ENCODE measurements around the gene PARD3B. TPM values are rescaled to one million over a fixed set of nuclear protein-coding genes. Genes with fewer than 3 reads are reported as not detected.
A peak's percentile ranks its signal among the peaks of the same experiment; 100 is the strongest.

The PARD3B gene
- total RNA-seq, 2 donors from 2014 or later: 15.0 to 17.8 TPM

DNA sequence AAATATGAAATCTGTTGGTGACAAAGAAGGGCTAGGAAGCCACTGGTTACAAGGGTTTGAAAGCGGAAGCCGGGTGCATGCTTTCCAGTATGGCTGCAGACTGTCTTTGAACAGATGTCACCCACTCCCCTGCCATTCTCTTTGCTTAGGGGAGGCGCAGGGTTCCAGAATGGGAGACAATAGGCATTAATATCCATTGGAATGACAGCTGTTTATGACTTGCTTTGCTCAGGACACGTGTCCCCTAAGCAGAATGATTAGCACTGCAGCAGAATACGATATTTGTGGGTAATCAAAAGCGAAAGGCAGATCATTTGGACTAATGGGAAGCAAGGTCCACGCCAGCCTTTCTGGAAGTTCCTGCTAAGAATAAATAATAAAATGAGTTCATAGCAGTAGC lies 1111.2 kb downstream of the PARD3B start:
- no peaks in the 10 kb centered on the region for H3K36me3 ChIP-seq (replicated peaks in 1 of 2; ENCODE audit: insufficient read depth in 1 of 2, low read depth in 2 of 2)
- intact Hi-C loops (cut with DNase I): no loop called here
- no peak overlapping the region for H3K4me3 ChIP-seq
- H3K27me3 ChIP-seq: no peaks in the 10 kb centered on the region
- H3K27ac ChIP-seq: no peak overlapping the region
- 43 to 52% methylated on average over 7 of the region's 7 CpGs for WGBS, 2 donors
- DNase-seq: no peak
- no peak for TF ChIP-seq POLR2A (IDR thresholded peaks at IDR 0.05)
- TF ChIP-seq, protein P1, sequence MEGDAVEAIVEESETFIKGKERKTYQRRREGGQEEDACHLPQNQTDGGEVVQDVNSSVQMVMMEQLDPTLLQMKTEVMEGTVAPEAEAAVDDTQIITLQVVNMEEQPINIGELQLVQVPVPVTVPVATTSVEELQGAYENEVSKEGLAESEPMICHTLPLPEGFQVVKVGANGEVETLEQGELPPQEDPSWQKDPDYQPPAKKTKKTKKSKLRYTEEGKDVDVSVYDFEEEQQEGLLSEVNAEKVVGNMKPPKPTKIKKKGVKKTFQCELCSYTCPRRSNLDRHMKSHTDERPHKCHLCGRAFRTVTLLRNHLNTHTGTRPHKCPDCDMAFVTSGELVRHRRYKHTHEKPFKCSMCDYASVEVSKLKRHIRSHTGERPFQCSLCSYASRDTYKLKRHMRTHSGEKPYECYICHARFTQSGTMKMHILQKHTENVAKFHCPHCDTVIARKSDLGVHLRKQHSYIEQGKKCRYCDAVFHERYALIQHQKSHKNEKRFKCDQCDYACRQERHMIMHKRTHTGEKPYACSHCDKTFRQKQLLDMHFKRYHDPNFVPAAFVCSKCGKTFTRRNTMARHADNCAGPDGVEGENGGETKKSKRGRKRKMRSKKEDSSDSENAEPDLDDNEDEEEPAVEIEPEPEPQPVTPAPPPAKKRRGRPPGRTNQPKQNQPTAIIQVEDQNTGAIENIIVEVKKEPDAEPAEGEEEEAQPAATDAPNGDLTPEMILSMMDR (IDR thresholded peaks at IDR 0.05): no peak
- no peaks in the 10 kb centered on the region for H3K4me1 ChIP-seq
- H3K9me3 ChIP-seq: no peaks in the 10 kb centered on the region
- no peak for ATAC-seq

DNA sequence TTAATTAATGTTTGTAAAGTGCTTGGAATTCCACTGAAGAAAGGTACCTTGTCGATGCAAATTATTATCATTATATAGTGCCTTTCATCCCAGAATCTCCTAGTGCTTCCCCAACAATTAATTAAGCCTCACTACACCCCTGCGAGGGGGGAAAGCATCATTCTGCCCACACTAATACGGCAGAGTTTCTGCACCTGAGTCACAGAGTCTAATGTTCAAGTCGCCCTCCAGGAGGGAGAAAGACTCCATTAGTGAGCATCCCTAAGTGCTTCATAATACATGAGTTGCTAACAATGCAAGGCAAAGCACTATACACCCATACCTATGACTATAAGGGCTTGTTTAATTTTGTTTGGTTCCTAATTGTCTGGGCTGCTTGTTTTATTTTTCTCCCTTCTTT lies 1111.7 kb downstream of the PARD3B start:
- H3K27ac ChIP-seq: no peak overlapping the region
- WGBS, 2 donors: 34 to 42% methylated on average over 4 of the region's 4 CpGs
- H3K4me3 ChIP-seq: no peak overlapping the region
- H3K4me1 ChIP-seq: no peaks in the 10 kb centered on the region
- ATAC-seq (no peak), DNase-seq (no peak)
- TF ChIP-seq POLR2A (IDR thresholded peaks at IDR 0.05): no peak
- TF ChIP-seq, protein P1 (IDR thresholded peaks at IDR 0.05): no peak
- intact Hi-C loops (cut with DNase I): no loop called here
- no peaks in the 10 kb centered on the region for H3K9me3 ChIP-seq
- no peaks in the 10 kb centered on the region for H3K36me3 ChIP-seq (replicated peaks in 1 of 2; ENCODE audit: insufficient read depth in 1 of 2, low read depth in 2 of 2)
- no peaks in the 10 kb centered on the region for H3K27me3 ChIP-seq

DNA sequence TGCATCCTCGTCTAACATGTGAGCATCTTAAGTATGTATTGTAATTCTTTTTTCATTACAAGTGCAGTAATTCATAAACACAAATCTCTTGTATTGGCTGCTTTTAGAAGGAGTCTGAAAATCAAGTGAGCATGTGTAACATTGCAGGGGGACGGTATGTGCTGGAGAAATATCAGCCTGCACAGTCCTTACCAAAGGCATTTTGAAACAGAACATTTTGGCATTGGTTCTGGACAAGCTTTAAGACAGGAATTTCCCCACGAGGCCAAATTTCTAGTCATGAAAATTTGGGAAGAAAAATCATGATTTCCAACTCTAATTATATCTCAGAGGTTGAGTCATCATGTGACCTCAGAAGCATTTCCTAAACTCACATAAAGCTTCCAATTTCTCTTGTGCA lies 1112.3 kb downstream of the PARD3B start:
- H3K36me3 ChIP-seq (replicated peaks in 1 of 2; ENCODE audit: insufficient read depth in 1 of 2, low read depth in 2 of 2): no peaks in the 10 kb centered on the region
- H3K4me1 ChIP-seq: no peaks in the 10 kb centered on the region
- intact Hi-C loops (cut with DNase I): no loop called here
- no peaks in the 10 kb centered on the region for H3K27me3 ChIP-seq
- 53 to 64% methylated on average over 3 of the region's 3 CpGs for WGBS, 2 donors
- DNase-seq (peak in 1 of 4 donors; percentile 29), ATAC-seq (peak; percentile 27)
- H3K27ac ChIP-seq: no peak overlapping the region
- no peak for TF ChIP-seq POLR2A (IDR thresholded peaks at IDR 0.05)
- TF ChIP-seq, protein P1 (IDR thresholded peaks at IDR 0.05): no peak
- H3K4me3 ChIP-seq: no peak overlapping the region
- H3K9me3 ChIP-seq: no peaks in the 10 kb centered on the region

DNA sequence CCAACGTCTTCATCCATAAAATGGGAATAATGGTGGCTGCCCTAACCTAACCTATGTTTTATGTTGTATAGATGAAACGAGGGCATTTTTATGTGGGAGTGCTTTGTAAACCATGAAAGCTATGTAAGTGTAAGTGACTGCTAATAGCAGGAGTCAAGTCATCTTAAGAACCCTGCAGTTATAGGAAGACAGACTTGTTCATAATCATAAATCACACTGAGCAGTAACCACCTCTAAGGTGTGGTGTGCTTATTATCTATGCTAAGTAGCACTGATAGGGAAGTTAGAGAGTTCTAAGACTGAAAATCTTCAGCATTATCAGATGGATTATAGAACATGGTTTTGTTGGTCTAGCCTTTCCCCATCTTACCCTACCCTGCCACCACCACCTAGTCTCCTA lies 1112.8 kb downstream of the PARD3B start:
- Histone ChIP-seq H3K36me3 (replicated peaks in 1 of 2; ENCODE audit: insufficient read depth in 1 of 2, low read depth in 2 of 2) (no peaks in the 10 kb centered on the region), H3K27ac (no peak overlapping the region), H3K4me3 (no peak overlapping the region), H3K4me1 (no peaks in the 10 kb centered on the region), H3K27me3 (no peaks in the 10 kb centered on the region), H3K9me3 (no peaks in the 10 kb centered on the region)
- DNase-seq: no peak
- 52 to 56% methylated on average over 2 of the region's 2 CpGs for WGBS, 2 donors
- ATAC-seq: no peak
- intact Hi-C loops (cut with DNase I): no loop called here
- TF ChIP-seq, protein P1 (IDR thresholded peaks at IDR 0.05): no peak
- no peak for TF ChIP-seq POLR2A (IDR thresholded peaks at IDR 0.05)

DNA sequence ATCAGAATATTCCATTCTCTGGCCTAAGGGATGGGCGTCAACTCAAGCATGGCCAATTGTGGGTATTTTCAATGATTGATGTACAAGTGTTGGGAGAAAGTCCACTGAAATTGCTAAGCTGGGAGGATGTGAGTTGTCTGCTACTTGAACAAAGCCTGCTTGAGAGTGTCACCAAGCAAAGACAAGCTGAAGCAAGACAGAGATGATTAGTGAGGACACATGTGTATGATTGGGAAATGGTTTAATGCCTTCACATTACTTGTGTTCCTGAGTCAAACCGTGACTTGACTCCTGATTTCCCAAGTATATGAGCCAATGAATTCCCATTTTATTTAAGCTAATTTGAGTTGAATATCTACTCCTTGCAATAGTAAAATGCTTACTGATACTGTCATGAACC lies 1113.3 kb downstream of the PARD3B start:
- Histone ChIP-seq H3K36me3 (replicated peaks in 1 of 2; ENCODE audit: insufficient read depth in 1 of 2, low read depth in 2 of 2) (no peaks in the 10 kb centered on the region), H3K27ac (no peak overlapping the region), H3K9me3 (no peaks in the 10 kb centered on the region), H3K4me1 (no peaks in the 10 kb centered on the region), H3K4me3 (no peak overlapping the region), H3K27me3 (no peaks in the 10 kb centered on the region)
- 87 to 90% methylated on average over 2 of the region's 2 CpGs for WGBS, 2 donors
- TF ChIP-seq POLR2A (IDR thresholded peaks at IDR 0.05): no peak
- TF ChIP-seq, protein P1 (IDR thresholded peaks at IDR 0.05): no peak
- ATAC-seq (no peak), DNase-seq (no peak)
- intact Hi-C loops (cut with DNase I): no loop called here
